G401 (cell line): ENCODE results near the gene KAZALD1. TPM values are rescaled to one million over a fixed set of nuclear protein-coding genes. Genes with fewer than 3 reads are reported as not detected.

Experiments used
- DNase-seq: peaks from one replicate; pipeline ENCODE4 v3.0.0-alpha.2; 2015; ENCODE audit warnings: low spot score
- in situ Hi-C: cut with HindIII; loops from 2 replicates; pipeline ENCODE4 v1.10.0; 2016; ENCODE audit warnings: low sequenced_read_pairs, mixed read lengths
- total RNA-seq: library from RNA; depleted of rRNA; stranded (reverse); fragments of >200 nt; shearing (Covaris generic); gene quantifications from 2 replicates; pipeline ENCODE4 v1.2.3, GENCODE V29; 2014

The KAZALD1 gene
- total RNA-seq, 1 experiment from 2014 or later: 105 TPM

DNA sequence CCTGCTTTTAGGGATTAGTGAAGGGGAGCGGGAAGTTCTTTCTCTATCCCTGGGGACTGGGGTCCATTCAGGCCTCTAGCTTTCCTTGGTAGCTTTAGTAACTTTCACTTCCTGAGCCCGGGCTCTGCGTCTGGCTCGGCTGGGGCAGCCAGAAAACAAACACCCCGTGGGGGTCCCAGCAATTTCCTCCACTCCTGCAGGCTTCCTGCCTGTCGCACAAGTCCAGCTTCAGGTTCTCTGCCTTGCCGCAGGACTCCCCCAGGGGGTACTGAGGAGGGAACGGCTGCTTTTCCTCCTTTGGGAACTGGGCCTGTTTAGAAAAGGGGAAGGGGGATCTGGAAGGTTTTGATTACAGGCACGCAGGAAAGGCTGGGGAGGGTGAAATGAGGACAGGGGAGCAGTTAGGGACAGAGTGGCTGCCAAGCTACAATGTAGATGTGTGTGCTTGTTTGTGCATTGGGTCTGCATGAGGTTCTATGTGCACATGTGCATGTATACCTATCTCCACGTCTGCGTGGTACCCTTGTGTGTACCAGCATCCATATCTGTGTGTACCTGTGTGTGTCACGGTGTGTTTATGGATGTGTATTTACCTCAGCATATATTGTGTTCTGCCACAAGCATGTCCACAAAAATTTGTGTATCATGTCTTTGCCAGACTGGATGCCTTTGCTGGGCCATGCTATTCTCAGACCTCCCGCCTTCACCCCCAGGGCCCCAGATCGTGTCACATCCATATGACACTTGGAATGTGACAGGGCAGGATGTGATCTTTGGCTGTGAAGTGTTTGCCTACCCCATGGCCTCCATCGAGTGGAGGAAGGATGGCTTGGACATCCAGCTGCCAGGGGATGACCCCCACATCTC is 2.0 kb downstream of the KAZALD1 start:
- no peak for DNase-seq
- in situ Hi-C loops: no loop called here

DNA sequence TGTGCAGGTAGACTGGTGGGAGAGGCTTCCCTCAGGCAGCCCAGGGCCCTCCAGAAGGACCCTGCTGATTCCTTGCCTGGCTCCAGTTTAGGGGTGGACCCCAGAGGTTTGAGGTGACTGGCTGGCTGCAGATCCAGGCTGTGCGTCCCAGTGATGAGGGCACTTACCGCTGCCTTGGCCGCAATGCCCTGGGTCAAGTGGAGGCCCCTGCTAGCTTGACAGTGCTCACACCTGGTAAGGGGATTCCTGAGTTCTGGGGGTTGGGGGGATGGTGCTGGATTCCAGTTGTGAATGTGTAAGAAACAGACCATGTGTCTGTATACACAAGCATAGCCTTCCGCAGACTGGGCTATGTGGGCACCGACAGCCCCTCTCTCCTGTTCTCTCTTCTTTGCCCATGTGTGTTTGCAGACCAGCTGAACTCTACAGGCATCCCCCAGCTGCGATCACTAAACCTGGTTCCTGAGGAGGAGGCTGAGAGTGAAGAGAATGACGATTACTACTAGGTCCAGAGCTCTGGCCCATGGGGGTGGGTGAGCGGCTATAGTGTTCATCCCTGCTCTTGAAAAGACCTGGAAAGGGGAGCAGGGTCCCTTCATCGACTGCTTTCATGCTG is 2.7 kb downstream of the KAZALD1 start:
- in situ Hi-C loops: no loop called here
- no peak for DNase-seq

DNA sequence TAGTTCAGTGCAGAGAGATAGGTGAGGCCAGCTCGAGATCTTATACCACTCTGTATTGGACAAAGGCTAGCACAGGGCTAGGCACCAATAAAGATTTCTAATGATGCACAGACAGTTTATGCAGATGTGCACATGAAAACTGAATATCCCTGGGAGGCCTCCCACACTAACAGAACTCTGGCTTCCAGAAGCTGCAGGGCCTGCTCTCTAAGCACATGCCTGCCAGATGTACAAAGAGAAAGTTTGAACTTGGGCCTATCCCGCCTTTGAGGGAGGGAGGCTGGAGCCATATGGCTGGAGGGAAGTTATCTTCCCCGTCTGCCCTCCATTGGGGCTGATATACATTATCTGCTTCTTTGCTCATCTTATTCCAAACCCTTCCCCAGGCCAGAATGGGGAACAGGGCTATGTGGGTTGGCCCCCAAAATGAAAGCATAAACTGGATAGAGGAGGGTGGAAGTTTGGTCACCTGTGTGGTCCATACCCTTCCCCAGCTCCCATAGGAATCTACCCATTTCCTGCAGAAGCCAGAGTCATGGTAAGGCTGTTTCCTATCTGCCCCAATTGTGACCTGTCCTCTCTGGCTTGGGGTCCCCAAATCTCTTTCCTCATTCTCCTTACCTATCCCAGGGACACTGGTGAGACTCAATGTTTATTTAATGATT is 3.8 kb downstream of the KAZALD1 start:
- no peak for DNase-seq
- in situ Hi-C loops: no loop called here

DNA sequence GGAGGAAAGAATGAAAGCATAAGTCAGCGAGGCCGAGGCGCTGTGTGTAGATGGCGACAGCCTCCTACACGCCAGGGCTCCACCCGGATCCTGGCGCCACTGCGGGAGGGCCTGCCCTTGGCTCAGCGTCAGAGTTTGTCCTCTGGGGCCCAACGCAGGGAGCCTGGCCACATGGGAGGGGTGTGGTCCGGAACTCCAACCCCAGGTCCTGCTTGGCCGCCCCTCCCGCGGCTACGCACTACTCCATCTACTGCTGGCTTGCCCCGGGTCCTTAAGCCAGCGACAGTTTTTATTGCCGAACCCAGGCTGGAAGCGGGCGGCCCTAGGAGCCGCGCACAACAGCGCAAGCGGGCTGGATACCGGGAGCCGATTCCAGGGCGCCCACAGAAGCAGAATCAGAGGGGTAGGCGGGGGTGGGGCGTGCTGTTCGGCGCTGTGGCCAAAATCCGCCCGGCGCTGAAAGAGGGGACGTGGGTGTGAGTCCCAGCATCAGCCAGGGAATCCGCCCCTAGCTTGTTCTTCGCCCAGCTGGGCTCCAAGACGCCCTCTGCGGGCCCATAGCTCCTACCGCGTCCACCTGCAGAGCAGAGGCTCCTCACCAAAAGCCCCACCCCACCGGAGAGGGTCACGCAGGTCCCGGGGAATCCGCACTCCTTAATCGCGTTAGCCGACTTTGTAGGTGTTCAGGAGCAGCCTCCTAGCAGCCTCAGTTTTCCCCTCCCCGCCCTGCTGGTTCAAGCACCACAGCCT is 4.5 kb downstream of the KAZALD1 start:
- DNase-seq: peak; percentile 40
- in situ Hi-C loops: no loop called here

DNA sequence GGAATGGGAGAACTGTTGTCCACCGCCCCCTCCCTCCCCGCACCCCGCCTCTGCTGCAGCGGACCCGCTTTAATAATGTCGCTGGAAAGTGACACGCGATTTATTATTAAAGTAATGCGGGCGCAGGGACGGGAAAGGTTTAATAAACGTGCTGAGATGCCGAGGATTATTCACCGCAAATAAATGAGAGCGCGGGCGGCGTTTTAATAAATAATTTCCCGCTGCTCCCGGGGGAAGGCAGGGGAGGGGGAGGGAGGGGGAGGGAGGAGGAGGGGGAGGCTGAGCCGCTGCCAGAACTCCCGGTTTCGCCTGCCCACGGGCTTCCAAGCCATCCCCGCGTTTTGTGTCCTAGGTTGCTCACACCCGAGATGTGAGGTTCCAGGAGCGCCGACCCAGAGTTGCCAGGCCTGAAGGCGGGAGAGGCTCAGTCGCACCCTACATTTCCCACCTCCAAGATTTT is 5.1 kb downstream of the KAZALD1 start:
- DNase-seq: no peak

DNA sequence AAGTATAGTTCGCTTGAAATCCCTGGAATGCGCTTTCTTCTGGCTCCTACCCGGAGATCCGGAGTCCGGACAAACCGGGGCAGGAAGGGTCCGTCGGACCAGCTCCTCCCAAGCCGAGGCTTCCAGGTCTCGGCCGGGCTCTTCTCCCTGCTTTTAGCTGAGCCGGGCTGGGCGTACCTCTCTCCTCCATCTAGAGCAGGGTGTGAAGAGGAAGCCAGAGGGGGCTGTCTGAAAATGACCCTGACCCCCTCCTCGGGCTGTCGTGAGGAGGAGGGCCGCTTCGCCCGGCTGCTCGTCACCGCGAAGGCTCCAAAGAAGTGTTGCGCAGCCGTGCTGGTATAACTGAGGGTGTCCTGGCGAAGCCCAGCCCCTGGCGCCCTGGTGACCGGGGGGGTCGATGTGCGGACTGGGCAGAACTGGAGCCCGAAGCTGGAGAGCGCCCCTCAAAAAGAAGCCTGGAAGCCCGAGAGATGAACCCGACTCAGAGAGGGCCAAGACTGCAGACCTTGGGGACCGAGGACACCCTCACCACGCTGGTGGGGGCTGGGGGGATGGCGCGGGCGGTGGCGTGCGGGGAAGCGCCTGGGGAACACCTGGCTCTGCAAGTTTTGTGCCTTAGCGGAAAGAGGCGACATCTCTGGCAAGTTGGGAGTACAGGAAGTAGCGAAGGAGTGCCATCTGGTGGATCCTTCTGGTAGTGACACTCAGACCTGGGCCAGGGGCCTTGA is 5.7 kb downstream of the KAZALD1 start:
- DNase-seq: peak; percentile 81
- in situ Hi-C loops: no loop called here

More for the DNA sequence above, 5.1 kb downstream of the KAZALD1 start:
- in situ Hi-C loops: no loop called here

DNA sequence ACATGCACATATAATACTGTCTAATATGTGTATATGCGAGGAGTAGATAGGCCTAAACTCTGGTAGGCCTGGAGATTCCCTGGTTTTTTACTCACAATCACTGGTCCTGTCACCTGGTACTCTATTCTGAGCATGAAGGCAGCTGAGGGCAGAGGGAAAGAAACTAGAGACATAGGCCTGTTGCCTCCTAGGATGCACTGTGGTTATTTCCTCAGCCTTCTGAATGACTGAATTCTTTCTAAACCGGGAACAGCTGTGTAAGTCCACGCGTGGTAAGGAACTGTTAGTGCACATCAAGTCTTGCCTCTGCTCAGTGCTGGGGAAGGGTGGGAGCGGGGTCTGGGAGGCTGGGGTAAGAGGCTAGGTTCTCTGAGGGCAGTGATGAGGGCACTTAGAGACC is 7.7 kb downstream of the KAZALD1 start:
- DNase-seq: no peak
- in situ Hi-C loops: no loop called here

DNA sequence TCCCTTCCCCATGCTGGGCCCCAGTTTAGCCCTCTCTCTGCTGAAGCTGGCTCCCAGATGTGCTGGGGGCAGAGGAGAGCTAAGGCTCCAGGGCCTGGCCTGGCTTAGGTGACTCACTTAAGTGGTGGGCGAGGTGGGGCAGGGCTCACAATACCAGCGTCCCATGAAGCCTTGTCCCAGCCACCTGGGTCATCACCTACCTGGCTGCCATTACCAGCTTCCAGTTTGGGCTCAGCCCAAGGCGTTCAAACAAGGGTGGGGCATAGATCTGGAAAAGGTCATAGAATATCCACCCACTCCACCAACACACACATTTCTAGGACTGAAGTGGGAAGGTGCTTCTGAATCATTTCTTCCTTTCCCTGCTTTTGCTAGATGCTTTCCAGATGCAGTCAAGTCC is 8.3 kb downstream of the KAZALD1 start:
- in situ Hi-C loops: no loop called here
- DNase-seq: no peak

DNA sequence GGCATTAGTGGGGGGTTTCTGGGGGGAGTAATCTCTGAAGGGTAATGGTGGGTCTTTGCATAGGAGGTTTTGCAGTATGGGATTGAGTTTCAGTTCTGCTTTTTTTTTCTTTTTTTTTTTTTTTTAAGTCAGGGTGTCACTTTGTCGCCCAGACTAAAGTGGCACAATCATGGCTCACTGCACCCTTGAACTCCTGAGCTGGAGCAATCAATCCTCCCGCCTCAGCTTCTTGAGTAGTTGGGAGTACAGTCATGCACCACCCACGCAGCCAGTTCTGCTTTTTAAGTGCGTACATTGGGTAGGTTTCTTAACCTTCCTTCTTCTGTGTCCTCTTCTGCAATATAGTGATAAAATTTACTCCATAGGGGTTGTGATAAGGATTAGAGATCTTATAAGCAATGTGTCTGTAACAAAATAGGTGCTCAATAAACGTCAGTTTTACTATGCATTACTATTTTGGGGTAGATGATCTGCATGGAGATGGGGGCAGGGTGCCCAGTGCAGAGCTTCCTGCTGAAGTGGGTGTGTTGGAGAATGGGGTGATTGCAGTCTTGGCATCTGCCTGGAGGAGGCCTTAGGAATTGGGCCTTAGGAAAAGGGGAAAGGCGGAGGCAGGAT is 9.6 kb downstream of the KAZALD1 start:
- in situ Hi-C loops: no loop called here
- DNase-seq: no peak

DNA sequence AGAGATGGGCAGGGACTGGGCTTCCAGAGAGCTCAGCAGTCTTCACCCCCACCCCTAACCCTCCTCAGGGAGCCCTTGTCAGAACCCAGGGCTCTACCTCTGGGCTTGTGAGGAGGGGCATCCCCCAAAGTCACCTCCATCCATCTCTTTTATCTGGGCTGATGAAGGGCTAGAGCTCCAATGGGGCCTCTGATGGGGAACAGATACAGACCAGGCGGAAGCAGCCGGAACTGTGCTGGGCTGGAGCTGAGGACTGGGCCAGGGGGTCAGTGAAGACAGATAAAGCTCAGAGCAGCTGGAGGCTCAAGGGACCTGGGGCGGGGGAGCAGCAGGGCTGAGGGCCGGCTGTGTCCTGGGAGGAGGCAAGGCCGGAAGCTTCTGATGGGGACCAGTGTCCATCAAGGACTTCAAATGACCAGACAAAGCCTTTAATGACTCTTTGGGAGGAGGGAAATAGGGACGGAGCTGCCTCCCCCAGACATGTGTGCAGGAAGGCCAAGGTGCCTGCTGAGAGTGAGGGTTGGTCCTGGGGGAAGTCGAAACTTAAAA is 10.2 kb downstream of the KAZALD1 start:
- in situ Hi-C loops: no loop called here
- no peak for DNase-seq

DNA sequence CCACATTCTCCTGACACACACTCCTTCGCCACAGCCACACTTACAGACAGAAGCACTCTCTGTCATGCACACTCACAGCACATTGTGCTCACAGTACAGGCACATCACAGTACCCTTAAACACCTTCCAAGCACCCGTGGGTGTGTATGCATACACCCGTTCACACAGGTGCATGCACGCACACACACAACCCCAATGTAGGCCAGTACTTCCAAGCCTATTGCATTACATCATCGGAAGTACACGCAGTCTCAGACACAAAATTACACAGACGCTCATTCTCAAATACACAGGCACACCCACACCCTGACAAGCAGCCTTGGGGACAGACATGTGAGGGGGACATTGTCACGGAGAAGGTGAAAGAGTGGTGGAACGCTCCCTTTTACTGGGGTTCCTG is 11.1 kb downstream of the KAZALD1 start:
- in situ Hi-C loops: no loop called here

DNA sequence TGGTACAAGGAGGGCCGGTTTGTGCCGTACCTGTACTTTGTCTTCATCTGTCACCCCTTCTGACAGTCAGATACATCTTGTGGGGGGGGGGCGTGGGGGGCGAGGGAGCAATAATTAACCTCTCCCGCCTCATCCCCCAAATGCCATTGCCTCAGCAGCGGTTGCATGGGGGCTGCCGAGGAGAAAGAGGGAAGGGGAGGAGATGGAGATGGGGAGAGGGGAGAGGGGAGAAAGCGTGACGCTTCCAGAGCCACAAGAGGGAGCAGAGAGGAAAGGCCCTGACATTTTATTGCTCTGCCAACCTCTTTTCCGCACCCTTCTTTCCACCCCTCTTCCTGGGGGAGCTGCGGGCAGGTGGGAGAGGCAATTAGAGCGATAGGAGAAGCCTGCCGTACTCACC is 11.8 kb downstream of the KAZALD1 start:
- no peak for DNase-seq
- in situ Hi-C loops: no loop called here

More for the DNA sequence above, 11.1 kb downstream of the KAZALD1 start:
- DNase-seq: no peak

DNA sequence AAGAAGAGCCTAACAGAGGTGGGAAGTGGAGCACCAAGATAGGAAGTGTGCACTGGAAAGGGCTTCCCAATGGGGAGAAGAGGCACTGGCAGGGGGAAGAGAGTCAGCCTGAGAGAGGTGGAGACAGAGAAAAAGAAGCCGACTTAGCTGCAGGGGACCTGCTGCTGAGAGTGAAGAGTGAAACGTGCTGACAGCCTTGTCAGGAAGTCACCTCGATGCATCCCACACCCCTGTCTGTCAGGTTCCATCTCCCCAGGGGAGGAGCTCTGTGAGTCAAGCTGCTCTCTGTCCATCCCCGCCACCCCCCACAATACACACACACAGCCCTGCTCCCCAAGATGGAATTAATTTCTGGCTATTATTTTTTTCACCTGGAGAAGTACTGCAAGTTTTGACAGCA is 14.0 kb downstream of the KAZALD1 start:
- in situ Hi-C loops: no loop called here
- DNase-seq: no peak

DNA sequence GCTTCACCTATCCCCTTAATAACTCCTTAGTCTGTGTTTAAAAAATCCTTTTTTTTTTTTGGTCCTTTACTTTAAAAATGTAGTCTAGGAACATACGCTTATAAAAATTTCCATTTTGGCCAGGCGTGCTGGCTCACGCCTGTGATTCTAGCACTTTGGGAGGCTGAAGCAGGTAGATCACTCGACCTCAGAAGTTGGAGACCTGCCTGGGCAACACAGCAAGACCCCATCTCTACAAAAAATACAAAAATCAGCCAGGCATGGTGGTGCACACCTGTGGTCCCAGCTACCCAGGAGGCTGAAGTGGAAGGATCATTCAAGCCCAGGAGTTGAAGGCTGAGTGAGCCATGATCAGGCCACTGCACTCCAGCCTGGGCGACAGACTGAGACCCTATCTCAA is 14.8 kb downstream of the KAZALD1 start:
- in situ Hi-C loops: no loop called here
- DNase-seq: no peak

DNA sequence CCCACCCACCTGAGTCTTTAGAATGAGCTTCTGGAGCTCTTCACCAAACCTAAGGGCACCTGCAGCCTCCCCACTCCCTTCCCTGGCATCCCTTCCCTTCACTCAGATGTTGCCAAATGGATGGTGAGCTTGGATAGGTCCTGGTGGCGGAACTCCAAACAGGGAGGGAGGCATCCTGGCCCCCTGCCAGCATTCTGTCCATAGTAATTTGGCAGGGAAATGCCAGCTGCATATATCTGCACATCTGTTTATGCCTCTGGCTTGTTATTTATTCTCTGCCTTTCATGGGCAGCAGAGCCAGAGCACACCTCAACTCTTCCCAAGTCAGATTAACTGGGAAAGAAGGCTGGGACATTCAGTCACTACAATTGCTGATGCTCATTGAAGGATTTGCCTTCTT is 18.1 kb downstream of the KAZALD1 start:
- in situ Hi-C loops: no loop called here
- DNase-seq: no peak

DNA sequence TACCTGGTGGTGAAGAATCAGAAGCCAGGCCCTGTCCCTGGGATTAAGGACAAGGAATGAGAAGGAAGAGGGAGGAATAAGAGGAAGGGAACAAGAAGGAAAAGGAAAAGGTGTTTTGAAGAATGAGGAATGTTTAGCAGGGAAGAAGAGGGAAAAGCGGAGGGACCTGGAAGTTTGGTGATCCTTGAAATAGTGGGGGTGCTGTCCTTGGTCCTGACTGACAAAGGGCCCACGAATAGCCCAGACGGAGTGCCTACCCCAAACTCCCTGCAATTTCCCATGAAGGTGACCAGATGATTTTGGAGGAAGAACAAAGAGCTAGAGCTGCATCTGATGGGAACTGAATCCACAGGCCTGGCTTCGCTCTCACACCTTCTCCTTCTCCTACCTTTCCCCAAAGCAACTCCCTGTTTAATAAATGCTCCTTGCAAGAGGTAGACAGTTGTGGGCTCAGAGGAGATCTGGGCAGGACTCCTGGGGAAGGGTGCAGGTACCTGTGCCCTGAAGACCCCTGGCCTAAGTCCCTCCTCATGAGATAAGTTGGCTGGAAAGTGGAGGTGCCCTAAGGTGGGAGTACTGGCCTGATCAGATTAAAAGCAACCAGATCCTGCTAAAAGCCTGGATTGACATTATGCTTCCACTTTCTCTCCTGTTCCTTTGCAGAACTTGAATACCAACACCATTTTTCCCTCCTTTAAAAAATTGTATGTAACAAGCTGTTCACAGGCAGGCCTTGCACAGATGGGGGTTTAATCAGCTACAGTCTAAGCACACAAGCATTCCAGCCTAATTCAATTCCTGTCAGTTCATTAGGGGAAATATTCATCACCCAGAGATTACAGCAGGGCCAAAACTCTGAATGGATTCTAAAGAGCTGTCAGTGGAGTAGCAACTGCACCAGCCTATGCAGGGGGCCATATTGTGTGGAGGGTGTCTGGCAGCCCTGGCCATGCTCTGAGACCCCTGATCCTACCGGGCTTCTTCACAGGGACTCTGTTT is 19.4 kb downstream of the KAZALD1 start:
- DNase-seq: no peak
- in situ Hi-C loops: no loop called here

DNA sequence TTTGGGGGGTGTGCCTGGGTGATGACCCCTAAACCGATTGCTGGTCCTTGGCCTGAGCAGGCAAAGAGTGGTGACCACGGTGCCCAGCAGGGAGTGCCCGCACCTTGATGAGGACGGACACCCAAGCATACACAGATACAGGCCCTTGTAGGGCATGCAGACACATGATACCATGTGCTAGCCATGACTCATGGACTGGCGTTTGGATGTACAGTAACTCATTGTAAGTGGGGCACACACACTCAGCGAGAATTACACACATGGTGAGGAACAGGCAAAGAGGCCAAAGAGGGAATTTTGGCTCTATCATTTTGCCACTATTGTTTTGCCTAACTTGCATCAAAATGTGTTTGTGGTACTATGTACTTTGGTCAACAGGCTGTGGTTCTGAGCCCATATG is 24.1 kb downstream of the KAZALD1 start:
- in situ Hi-C loops: no loop called here
- DNase-seq: no peak
